GM19023 (cell line): ENCODE results near the gene SDHD.

ENCODE experiments used
- ATAC-seq: cut with Tn5 transposase; IDR thresholded peaks from one replicate; pipeline ENCODE4 v1.9.1; 2021; ENCODE audit warnings: mild to moderate bottlenecking, moderate library complexity; ENCODE audit not compliant: unreplicated experiment

SDHD gene

DNA sequence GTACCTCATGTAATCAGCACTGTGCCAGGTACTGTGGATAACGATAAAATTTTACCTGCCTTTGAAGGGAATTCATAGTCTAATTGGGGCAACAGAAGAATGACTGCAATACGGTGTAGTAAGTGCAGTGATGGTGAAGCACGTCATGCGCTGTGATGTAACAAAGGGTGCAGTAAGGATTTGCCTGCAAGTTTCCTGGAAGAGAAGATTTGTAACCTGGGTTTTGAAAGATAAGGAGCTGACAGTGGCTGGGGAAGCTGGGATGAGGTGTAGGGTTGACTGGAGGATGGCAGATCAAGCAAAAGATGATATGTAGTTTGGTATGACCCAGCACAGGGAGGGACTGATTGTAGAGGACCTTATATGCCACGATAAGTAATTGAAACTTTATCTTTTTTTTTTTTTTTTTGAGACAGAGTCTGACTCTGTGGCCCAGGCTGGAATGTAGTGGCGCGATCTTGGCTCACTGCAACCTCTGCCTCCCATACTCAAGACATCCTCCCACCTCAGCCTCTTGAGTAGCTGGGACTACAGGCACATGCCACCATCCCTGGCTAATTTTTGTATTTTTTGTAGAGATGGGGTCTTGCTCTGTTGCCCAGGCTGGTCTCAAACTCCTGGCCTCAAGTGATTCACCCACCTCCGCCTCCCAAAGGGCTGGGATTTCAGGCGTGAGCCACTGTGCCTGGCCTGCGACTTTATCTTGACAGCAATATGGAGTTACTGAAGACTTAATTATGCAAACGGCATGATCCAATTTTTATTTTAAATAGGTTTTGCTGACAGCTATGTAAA is 11.3 kb downstream of the SDHD start:
- no peak for ATAC-seq

DNA sequence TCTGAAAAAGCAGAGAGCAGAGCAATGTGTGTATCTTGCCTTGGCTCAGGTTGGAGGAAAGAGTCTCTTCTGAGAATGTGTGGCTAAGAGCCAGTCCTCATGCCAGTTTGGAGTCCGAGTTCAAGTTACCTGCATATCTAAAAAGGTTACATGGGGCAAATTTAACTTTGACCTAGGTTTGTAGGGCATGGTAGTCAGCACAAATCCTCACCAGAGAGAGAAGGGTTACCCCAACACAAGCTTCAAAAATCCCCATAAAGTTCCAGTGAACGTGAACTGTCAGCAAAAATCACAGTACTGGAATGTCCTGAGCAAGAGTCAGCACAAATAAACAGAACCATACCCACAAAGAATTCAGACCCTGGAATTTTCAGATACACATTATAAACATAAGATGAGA is 13.8 kb downstream of the SDHD start:
- ATAC-seq = no peak

DNA sequence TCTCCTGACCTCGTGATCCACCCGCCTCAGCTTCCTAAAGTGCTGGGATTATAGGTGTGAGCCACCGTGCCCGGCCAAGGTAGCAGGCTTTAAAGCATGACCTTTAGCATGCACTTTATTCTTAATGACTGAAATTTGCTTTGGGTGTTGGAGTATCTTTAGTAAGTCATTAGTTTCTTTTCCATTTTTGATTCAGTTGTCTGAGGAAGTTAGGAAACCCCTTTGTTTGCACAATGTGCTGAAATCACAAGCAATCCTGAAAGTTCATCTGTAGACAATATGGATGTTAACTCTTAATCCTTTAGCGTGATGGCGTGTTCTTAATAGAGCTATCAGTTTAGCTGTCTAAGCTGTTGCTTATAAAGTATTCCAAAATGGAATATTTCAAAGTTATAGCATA is 16.8 kb downstream of the SDHD start:
- ATAC-seq = no peak

GRCh38 chr11:112106070-112106469 is 19.4 kb downstream of the SDHD start:
- no peak for ATAC-seq

GRCh38 chr11:112113539-112114457 is 27.1 kb downstream of the SDHD start:
- no peak for ATAC-seq

DNA sequence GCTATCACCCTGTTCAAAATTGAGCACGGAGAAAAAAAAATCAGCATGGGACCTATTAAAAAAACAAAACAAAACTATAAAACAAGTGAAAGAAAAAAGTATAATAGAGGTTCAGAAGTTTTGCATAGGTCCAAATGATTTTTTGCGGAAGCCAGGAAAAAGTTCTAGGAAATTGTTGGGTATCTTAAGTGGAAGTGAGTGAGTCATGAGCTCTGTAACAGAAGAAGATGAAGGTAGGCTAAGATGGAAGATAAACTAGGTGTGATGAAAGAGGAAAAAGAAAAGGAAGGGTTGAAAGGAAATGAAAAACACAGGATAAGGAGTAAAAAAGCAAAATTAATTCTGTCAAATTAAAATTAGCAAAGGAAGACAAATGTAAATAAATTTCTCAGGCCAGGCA is 27.8 kb downstream of the SDHD start:
- no peak for ATAC-seq

GRCh38 chr11:112115386-112115785 is 28.7 kb downstream of the SDHD start:
- ATAC-seq = no peak

DNA sequence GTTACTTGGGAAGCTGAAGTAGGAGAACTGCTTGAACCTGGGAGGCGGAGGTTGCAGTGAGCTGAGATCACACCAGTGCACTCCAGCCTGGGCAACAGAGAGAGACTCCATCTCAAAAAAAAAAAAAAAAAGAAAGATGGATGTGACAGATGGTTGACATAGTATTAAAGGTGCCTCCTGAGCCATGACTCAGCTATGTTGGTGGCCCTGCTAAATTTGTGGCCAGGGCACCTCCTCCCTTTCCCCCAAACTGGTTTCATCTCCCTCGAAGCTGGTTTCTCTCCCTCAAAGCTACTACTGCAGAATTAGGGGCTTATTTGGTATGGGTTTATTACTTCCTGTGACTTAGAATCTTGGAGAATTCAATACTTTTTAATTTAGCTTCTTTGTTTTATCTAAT is 31.5 kb downstream of the SDHD start:
- no peak for ATAC-seq

DNA sequence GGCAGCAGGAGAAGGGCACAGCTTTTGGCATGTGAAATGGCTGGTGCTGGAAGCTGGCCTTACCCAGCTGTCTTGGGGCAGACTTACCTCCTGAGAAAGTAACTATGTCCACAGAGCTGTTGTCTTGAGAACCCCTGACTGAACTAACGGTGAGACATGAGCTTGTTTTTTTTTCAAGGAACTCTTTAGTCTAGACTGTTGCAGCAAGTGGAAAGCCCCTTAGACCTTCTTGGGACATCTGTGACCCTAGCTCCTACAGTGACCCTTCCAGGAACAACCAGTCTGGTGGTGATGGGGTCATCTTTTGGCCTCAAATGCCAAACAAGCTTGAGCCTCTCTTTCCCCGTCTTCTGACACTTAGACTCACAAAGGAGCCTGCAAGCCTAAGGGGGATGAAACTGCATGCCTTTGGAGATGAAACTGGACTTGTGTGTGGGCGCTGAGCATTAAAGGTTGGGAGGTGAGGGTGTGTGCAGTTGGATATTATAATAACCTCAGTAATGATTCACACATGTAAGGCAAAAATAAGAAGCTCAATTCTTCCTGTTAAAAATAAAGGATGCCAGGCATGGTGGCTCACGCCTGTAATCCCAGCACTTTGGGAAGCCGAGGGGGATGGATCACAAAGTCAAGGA is 35.4 kb downstream of the SDHD start:
- no peak for ATAC-seq

- ATAC-seq = no peak
Observed at GRCh38 chr11:112123129-112123528, 36.5 kb downstream of the SDHD start.

DNA sequence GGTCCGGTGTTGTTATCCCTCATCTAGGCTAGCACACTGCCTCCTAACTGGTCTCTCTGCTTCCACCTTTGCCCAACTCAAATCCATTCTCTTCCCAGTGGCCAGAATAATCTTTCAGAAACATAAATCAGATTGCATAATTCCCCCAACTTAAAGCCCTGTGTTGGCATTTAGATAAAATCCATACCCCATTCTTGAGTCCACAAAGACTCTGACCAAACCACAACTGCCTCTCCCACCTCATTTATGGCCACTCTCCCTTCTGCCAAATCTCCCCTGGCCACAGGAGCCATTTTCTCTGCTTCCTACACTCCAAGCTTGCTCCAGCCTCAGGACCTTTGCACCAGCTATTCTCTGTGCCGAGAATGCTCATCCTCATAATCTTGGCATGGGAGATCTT is 40.4 kb downstream of the SDHD start:
- ATAC-seq = no peak

- ATAC-seq = no peak
Observed at GRCh38 chr11:112128483-112129121, 41.9 kb downstream of the SDHD start.

- ATAC-seq = no peak
Observed at GRCh38 chr11:112129656-112130055, 43.0 kb downstream of the SDHD start.

DNA sequence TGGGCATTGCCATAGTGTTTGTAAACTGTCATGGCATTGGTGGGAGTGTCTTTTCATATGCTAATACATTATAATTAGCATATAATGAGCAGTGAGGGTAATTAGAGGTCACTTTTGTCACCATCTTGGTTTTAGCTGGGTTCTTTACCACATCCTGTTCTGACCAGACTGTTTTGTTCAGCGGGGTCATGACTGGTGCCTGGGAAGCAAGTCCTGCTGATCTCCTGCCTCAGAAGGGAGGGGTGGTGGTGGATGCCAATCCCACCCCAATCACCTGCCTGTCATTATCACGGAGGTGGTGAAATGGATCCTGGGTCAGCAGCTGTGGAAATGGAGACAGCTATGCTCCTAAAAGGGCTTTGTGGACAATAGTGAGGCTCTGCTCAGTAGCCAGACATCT is 46.1 kb downstream of the SDHD start:
- ATAC-seq = no peak

- ATAC-seq = no peak
Observed at GRCh38 chr11:112134473-112134872, 47.8 kb downstream of the SDHD start.

- no peak for ATAC-seq
Observed at GRCh38 chr11:112143597-112143996, 56.9 kb downstream of the SDHD start.
